Upper lobe of right lung (tissue), 1 donor: ENCODE data around the gene KCNJ4. TPM values are rescaled to one million over a fixed set of nuclear protein-coding genes. Genes with fewer than 3 reads are reported as not detected.

Experiments
- ATAC-seq: fragments of 200-7000 bp; cut with Tn5 transposase; one replicate; pipeline ENCODE4 v1.9.1; 2020; ENCODE audit warnings: mild to moderate bottlenecking, moderate library complexity
- DNase-seq: peaks from one replicate; pipeline ENCODE4 v3.0.0-alpha.2; 2020
- H3K27ac ChIP-seq: fragments of 200-600 bp; one replicate; pipeline ENCODE4 v1.8.0; 2022
- H3K27me3 ChIP-seq: fragments of 200-600 bp; one replicate; pipeline ENCODE4 v1.8.0; 2022; ENCODE audit warnings: mild to moderate bottlenecking
- H3K36me3 ChIP-seq: fragments of 200-600 bp; one replicate; pipeline ENCODE4 v1.8.0; 2022
- H3K4me1 ChIP-seq: fragments of 200-600 bp; one replicate; pipeline ENCODE4 v1.8.0; 2022
- H3K4me3 ChIP-seq: fragments of 200-600 bp; one replicate; pipeline ENCODE4 v1.8.0; 2022; ENCODE audit warnings: mild to moderate bottlenecking
- H3K9me3 ChIP-seq: fragments of 200-600 bp; one replicate; pipeline ENCODE4 v1.8.0; 2022
- CTCF ChIP-seq: fragments of 200-600 bp; IDR thresholded peaks from one replicate; pipeline ENCODE4 v1.8.0; 2022; ENCODE audit warnings: antibody characterized with exemption
- intact Hi-C: fragments of 100-400 bp; cut with DNase I; formaldehyde crosslinking; loops from one replicate; pipeline ENCODE4 v1.11.0; 2022
- total RNA-seq: library from RNA; stranded (reverse); fragmentation: NEBNext Ultra II Directional; extraction: Animal tissue kit (Norgen Biotek cat#: 25700); gene quantifications from one replicate; pipeline ENCODE4 v1.2.1, GENCODE V29; 2021
- donor health status: DM: no; HTN: yes; CAD: no; lungs with severe emphysema.

Gene KCNJ4
- total RNA-seq, 1 donor from 2014 or later: not detected

GRCh38 chr22:38460426-38460840, 5.4 kb upstream of the KCNJ4 start:
- no peak for DNase-seq
- Histone ChIP-seq H3K9me3 (no peaks in the 10 kb centered on the region), H3K4me1 (peaks cover 6% of the 10 kb centered on the region), H3K4me3 (no peak overlapping the region), H3K27ac (no peak overlapping the region), H3K36me3 (no peaks in the 10 kb centered on the region), H3K27me3 (peaks cover 77% of the 10 kb centered on the region)
- no peak for ATAC-seq
- intact Hi-C loops: no loop called here
- no peak for TF ChIP-seq CTCF

GRCh38 chr22:38456841-38457699, 2.1 kb upstream of the KCNJ4 start:
- H3K9me3 ChIP-seq: no peaks in the 10 kb centered on the region
- DNase-seq (no peak), ATAC-seq (no peak)
- H3K36me3 ChIP-seq: no peaks in the 10 kb centered on the region
- peaks cover 6% of the 10 kb centered on the region for H3K4me1 ChIP-seq
- no peak overlapping the region for H3K27ac ChIP-seq
- H3K4me3 ChIP-seq: no peak overlapping the region
- intact Hi-C loops: no loop called here
- TF ChIP-seq CTCF: no peak
- H3K27me3 ChIP-seq: peaks cover 67% of the 10 kb centered on the region

GRCh38 chr22:38456272-38456835, 1.4 kb upstream of the KCNJ4 start:
- Histone ChIP-seq H3K27me3 (peaks cover 63% of the 10 kb centered on the region), H3K4me1 (no peaks in the 10 kb centered on the region), H3K9me3 (no peaks in the 10 kb centered on the region), H3K36me3 (no peaks in the 10 kb centered on the region), H3K4me3 (no peak overlapping the region), H3K27ac (no peak overlapping the region)
- intact Hi-C loops: no loop called here
- DNase-seq: no peak
- no peak for ATAC-seq
- no peak for TF ChIP-seq CTCF

- no peaks in the 10 kb centered on the region for H3K36me3 ChIP-seq
- DNase-seq: no peak
- H3K4me3 ChIP-seq: peak overlapping the region; percentile 21
- H3K27ac ChIP-seq: no peak overlapping the region
- intact Hi-C loops: no loop called here
- H3K4me1 ChIP-seq: no peaks in the 10 kb centered on the region
- peak; percentile 27 for ATAC-seq
- no peaks in the 10 kb centered on the region for H3K9me3 ChIP-seq
- TF ChIP-seq CTCF: no peak
- H3K27me3 ChIP-seq: peaks cover 67% of the 10 kb centered on the region
These were observed 702 bp upstream of the KCNJ4 start for GRCh38 chr22:38455530-38456271.

GRCh38 chr22:38454353-38455075, 485 bp downstream of the KCNJ4 start:
- intact Hi-C loops: no loop called here
- ATAC-seq (peak; percentile 20), DNase-seq (no peak)
- H3K4me3 ChIP-seq: peak overlapping the region; percentile 40
- H3K27me3 ChIP-seq: peaks cover 69% of the 10 kb centered on the region
- TF ChIP-seq CTCF: no peak
- H3K4me1 ChIP-seq: no peaks in the 10 kb centered on the region
- no peaks in the 10 kb centered on the region for H3K36me3 ChIP-seq
- H3K27ac ChIP-seq: no peak overlapping the region
- H3K9me3 ChIP-seq: no peaks in the 10 kb centered on the region
